NB4 (cell line): ENCODE measurements around the gene CREB5.
"Not testable (repeated sequence)": the region's sequence is repeated elsewhere in the genome, so short reads cannot be mapped to it uniquely, and the experiment has no call there.

Source experiments
- DNase-seq: peaks from one replicate; pipeline ENCODE4 v3.0.0; 2010; ENCODE audit warnings: low read depth
- H3K4me3 ChIP-seq: one replicate; pipeline ENCODE4 v1.5.1; 2011; ENCODE audit warnings: mild to moderate bottlenecking, low read depth, low read length, moderate library complexity
- MYC ChIP-seq: IDR thresholded peaks from 2 replicates; pipeline ENCODE4 v1.6.1; 2011; ENCODE audit warnings: low read depth, low read length
- POLR2A ChIP-seq: IDR thresholded peaks from 2 replicates; pipeline ENCODE4 v1.6.1; 2011; ENCODE audit warnings: mild to moderate bottlenecking; ENCODE audit not compliant: insufficient read length; ENCODE audit errors: extremely low read depth
- TF ChIP-seq, protein P1 (sequence below): IDR thresholded peaks from one replicate; pipeline ENCODE4 v1.5.1; 2012; ENCODE audit warnings: low read depth, low read length
- TF ChIP-seq, protein P2 (sequence below): IDR thresholded peaks from 2 replicates; pipeline ENCODE4 v1.6.1; 2011; ENCODE audit warnings: low read depth, low read length

CREB5 gene

DNA sequence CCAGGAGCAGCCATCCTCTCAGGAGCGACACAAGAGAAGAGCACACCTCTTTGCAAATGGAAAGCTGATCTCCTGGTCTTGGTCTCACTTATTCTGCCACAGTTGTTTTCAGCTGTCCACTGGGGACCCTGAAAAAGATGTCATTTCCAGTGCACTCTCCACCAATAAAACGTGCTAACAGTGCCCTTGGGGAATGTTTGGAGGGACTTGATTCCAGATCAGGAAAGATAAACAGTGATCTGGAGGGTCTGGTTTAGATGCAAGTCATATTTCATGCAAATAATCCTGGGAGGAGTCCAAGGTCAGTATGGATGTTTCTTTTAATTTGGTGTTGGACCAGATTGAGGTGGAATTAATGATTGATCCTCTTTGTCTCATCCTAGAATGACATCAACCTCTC is 185.0 kb downstream of the CREB5 start:
- H3K4me3 ChIP-seq, result no peak overlapping the region
- no peak for DNase-seq
- TF ChIP-seq, protein P1, sequence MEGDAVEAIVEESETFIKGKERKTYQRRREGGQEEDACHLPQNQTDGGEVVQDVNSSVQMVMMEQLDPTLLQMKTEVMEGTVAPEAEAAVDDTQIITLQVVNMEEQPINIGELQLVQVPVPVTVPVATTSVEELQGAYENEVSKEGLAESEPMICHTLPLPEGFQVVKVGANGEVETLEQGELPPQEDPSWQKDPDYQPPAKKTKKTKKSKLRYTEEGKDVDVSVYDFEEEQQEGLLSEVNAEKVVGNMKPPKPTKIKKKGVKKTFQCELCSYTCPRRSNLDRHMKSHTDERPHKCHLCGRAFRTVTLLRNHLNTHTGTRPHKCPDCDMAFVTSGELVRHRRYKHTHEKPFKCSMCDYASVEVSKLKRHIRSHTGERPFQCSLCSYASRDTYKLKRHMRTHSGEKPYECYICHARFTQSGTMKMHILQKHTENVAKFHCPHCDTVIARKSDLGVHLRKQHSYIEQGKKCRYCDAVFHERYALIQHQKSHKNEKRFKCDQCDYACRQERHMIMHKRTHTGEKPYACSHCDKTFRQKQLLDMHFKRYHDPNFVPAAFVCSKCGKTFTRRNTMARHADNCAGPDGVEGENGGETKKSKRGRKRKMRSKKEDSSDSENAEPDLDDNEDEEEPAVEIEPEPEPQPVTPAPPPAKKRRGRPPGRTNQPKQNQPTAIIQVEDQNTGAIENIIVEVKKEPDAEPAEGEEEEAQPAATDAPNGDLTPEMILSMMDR, result no peak
- TF ChIP-seq, protein P2, sequence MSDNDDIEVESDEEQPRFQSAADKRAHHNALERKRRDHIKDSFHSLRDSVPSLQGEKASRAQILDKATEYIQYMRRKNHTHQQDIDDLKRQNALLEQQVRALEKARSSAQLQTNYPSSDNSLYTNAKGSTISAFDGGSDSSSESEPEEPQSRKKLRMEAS, result no peak
- TF ChIP-seq MYC (no peak), POLR2A (no peak)

DNA sequence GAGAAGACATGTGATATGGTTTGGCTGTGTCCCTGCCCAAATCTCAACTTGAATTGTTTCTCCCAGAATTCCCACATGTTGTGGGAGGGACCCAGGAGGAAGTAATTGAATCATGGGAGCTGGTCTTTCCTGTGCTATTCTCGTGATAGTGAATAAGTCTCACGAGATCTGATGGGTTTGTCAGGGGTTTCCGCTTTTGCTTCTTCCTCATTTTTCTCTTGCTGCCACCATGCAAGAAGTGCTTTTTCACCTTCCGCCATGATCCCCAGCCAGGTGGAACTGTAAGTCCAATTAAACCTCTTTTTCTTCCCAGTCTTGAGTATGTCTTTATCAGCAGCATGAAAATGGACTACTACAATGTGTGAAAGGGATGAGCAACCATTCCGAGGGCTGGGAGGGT is 185.7 kb downstream of the CREB5 start:
- not testable (repeated sequence) for DNase-seq, H3K4me3 ChIP-seq

DNA sequence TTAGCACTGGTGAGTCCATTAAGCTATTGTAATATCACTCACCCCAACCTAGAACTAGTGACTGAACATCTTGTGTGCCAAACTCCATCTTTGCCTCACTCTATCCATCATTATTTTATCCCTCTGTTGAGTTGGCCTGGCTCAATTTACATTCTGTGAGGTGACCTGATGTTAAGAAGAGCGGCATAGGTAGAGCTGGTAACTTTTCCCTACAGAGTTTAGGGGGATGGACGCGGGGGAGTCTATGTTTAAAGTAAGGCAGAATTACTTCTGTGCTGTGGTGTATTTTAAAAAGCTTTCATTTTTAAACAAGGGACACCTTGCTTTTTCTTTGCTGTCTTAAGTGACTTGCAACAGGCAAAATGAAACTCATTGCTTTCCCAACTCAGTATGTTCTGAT is 186.3 kb downstream of the CREB5 start:
- DNase-seq, result no peak
- H3K4me3 ChIP-seq, result no peak overlapping the region
- TF ChIP-seq MYC (no peak), POLR2A (no peak)
- TF ChIP-seq, protein P1, result no peak
- TF ChIP-seq, protein P2, result no peak

DNA sequence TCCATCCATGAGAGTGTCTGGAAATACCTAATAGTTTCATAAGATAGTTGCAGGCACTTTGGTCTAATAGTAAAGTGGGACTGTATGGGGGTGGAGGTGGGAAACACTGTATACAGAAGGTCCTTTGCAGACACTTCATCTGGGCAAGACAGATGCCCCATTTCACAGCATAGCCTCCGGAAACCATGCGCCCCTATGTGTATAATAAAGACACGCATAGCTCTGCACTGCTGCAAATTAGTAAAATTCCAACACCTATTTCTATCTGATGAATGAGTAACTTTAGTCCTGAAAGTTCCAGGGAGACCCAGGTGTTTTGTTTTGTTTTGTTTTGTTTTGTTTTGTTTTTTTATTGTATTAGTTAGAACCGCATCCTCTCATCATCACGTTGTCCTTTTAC is 187.1 kb downstream of the CREB5 start:
- no peak for DNase-seq
- H3K4me3 ChIP-seq, result no peak overlapping the region
- TF ChIP-seq, protein P1, result no peak
- TF ChIP-seq MYC (no peak), POLR2A (no peak)
- TF ChIP-seq, protein P2, result no peak

DNA sequence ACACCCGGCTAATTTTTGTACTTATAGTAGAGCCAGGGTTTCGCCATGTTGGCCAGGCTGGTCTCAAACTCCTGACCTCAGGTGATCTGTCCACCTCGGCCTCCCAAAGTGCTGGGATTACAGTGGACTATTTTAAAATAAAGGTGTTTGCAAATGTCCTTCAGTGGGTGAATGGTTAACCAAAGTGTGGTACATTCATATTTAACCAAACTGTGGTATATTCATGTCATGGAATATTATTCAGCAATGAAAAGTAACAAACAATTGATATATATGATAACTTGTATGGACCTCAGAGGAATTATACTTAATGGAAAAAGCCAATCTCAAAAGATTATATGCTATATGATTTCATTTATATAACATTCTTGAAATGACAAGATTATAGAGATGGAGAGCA is 190.0 kb downstream of the CREB5 start:
- no peak overlapping the region for H3K4me3 ChIP-seq
- no peak for TF ChIP-seq POLR2A
- TF ChIP-seq, protein P2, result no peak
- no peak for TF ChIP-seq MYC
- TF ChIP-seq, protein P1, result no peak
- DNase-seq, result no peak

DNA sequence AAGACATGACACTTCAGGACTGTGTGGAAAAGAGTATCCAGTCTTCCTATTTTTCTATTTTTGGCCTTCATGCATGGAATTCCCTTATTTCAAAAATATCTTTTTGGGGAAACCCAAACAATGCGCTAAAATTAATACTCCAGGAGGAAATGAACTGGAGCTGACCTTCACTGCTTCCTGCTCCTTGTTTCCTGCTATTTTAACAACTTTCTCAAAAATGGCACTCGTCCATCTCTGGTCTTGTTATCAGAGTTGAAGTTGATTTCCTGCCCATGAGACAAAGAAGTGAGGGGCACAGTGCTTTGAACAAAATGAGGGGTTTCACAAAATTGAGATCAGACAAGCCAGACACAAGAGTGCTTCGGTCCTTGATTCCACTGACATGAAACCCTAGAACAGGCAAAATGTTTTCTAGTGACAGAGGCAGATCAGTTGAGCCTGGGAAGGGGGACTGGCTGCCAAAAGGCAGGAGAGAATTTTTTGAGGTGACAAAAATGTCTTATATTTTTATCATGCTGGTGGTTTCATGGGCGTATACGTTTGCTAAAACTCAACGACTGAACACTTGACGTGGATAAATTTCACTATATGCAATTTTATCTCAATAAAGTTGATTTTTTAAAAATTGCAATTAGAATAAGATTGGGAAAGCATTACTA is 193.2 kb downstream of the CREB5 start:
- no peak overlapping the region for H3K4me3 ChIP-seq
- TF ChIP-seq MYC, result no peak
- TF ChIP-seq, protein P2, result no peak
- no peak for TF ChIP-seq POLR2A
- TF ChIP-seq, protein P1, result no peak
- DNase-seq, result no peak
